Measurements from ENCODE around the gene RETREG3.
"Not testable (repeated sequence)": the region's sequence is repeated elsewhere in the genome, so short reads cannot be mapped to it uniquely, and the experiment has no call there.

Gene RETREG3

DNA sequence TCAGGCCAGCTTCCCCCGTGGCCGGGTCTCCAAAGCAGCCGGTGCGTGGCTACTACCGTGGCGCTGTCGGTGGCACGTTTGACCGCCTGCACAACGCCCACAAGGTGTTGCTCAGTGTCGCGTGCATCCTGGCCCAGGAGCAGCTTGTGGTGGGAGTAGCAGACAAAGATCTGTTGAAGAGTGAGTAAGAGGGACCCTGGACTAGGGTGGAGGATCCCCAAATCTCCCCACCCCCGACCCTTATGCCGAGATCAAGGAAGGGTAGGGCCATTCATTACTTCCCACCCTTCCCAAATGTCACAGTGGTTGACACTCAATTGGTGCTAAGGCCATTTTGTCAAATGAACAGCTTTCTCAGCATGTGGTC lies 46.0 kb downstream of the RETREG3 start:
- 90 to 94% methylated on average over 14 of the region's 14 CpGs for WGBS, 2 experiments
- Histone ChIP-seq H3K27ac (ENCODE audit: insufficient read depth, low read depth, low read length, poor library complexity, severe bottlenecking) (no peak overlapping the region), H3K4me3 (ENCODE audit: insufficient read depth, low read depth, low read length) (peak overlapping the region; percentile 91), H3K4me1 (ENCODE audit: control insufficient read depth, insufficient read depth, low read length) (peaks cover 18% of the 10 kb centered on the region), H3K27me3 (ENCODE audit: control insufficient read depth, insufficient read depth, low read length, poor library complexity, severe bottlenecking) (no peaks in the 10 kb centered on the region), H3K9me3 (ENCODE audit: control insufficient read depth, low read length) (no peaks in the 10 kb centered on the region), H3K36me3 (ENCODE audit: control insufficient read depth, insufficient read depth, low read length) (peaks cover 4% of the 10 kb centered on the region)

DNA sequence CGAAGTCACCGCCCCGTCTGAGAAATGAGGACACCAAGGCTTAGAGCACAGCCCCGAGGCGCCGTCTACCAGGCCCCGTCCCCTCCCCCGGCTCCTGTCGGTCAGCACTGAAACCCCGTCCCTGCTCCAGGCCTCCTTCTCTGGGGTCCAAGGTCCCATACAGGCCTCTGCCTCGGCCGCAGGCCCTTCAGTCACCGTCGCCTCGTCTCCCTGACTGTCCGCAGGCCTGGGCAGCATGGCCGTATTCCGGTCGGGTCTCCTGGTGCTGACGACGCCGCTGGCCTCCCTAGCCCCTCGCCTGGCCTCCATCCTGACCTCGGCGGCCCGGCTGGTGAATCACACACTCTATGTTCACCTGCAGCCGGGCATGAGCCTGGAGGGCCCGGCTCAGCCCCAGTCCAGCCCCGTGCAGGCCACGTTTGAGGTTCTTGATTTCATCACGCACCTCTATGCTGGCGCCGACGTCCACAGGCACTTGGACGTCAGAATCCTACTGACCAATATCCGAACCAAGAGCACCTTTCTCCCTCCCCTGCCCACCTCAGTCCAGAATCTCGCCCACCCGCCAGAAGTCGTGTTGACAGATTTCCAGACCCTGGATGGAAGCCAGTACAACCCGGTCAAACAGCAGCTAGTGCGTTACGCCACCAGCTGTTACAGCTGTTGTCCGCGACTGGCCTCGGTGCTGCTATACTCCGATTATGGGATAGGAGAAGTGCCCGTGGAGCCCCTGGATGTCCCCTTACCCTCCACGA lies 46.6 kb downstream of the RETREG3 start:
- peak overlapping the region; percentile 28 for H3K27ac ChIP-seq (ENCODE audit: insufficient read depth, low read depth, low read length, poor library complexity, severe bottlenecking)
- H3K36me3 ChIP-seq (ENCODE audit: control insufficient read depth, insufficient read depth, low read length), result peaks cover 4% of the 10 kb centered on the region
- no peaks in the 10 kb centered on the region for H3K27me3 ChIP-seq (ENCODE audit: control insufficient read depth, insufficient read depth, low read length, poor library complexity, severe bottlenecking)
- no peaks in the 10 kb centered on the region for H3K9me3 ChIP-seq (ENCODE audit: control insufficient read depth, low read length)
- 26 to 27% methylated on average over 48 of the region's 48 CpGs for WGBS, 2 experiments
- H3K4me3 ChIP-seq (ENCODE audit: insufficient read depth, low read depth, low read length), result peak overlapping the region; percentile 91
- peaks cover 18% of the 10 kb centered on the region for H3K4me1 ChIP-seq (ENCODE audit: control insufficient read depth, insufficient read depth, low read length)

DNA sequence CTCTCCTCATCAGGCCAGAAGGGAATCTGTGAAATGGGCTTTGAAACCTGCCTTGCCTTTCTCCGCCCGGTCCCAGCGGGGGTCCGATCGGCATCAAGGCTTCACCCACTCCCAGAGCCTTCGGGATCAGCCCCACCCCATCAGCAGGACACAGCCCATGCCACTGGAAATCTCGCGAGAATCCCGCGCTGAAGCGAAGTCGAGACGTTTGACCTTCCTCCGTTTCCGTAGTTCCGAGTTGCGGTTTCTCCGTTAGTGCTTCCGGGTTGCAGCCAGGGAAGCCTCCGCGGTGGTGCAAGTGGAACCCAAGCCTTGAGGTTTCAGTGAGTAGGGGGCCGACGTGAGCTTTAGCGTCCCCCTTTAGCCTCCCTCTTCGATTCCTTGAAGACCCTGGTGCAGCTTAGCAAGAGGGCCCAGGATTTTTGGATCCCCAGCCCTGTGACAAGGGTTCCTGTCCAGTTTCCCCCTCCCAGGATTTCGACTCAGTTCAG lies 47.2 kb downstream of the RETREG3 start, which contains the start of gene COASY:
COASY (plus strand) TSS at position 252 of the 491 bp plus-strand sequence. CDS start 475 bp downstream, outside the sequence.
- no peaks in the 10 kb centered on the region for H3K27me3 ChIP-seq (ENCODE audit: control insufficient read depth, insufficient read depth, low read length, poor library complexity, severe bottlenecking)
- peak within 1 kb of the TSS; percentile 91 for H3K4me3 ChIP-seq (ENCODE audit: insufficient read depth, low read depth, low read length)
- H3K9me3 ChIP-seq (ENCODE audit: control insufficient read depth, low read length), result no peaks in the 10 kb centered on the region
- peaks cover 4% of the 10 kb centered on the region for H3K36me3 ChIP-seq (ENCODE audit: control insufficient read depth, insufficient read depth, low read length)
- WGBS, 2 experiments, result 1% methylated on average over 26 of the region's 26 CpGs
- peaks cover 18% of the 10 kb centered on the region for H3K4me1 ChIP-seq (ENCODE audit: control insufficient read depth, insufficient read depth, low read length)
- peak within 1 kb of the TSS; percentile 28 for H3K27ac ChIP-seq (ENCODE audit: insufficient read depth, low read depth, low read length, poor library complexity, severe bottlenecking)

DNA sequence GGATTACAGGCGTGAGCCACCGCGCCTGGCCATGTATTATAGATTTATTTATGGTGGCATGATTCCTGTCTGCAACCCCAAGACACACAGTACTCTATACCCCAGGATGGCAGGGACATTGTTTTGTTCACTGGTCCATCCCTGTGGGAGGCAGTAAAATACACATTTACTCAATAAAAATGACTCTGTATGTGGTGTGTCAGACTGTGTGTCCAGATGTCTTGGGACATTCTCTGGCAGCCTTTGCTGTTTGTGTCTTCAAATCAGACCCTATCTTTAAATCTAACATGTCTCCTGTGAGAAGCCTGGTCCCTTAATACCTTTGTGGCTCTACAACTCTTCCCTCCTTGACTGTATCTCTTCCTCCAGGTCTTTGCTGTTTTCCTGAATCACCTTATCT lies 48.9 kb downstream of the RETREG3 start:
- no peaks in the 10 kb centered on the region for H3K36me3 ChIP-seq (ENCODE audit: control insufficient read depth, insufficient read depth, low read length)
- peaks cover 9% of the 10 kb centered on the region for H3K4me1 ChIP-seq (ENCODE audit: control insufficient read depth, insufficient read depth, low read length)
- H3K9me3 ChIP-seq (ENCODE audit: control insufficient read depth, low read length), result no peaks in the 10 kb centered on the region
- H3K27ac ChIP-seq (ENCODE audit: insufficient read depth, low read depth, low read length, poor library complexity, severe bottlenecking), result no peak overlapping the region
- no peak overlapping the region for H3K4me3 ChIP-seq (ENCODE audit: insufficient read depth, low read depth, low read length)
- H3K27me3 ChIP-seq (ENCODE audit: control insufficient read depth, insufficient read depth, low read length, poor library complexity, severe bottlenecking), result no peaks in the 10 kb centered on the region
- WGBS, 2 experiments, result 83 to 97% methylated on average over 3 of the region's 3 CpGs

DNA sequence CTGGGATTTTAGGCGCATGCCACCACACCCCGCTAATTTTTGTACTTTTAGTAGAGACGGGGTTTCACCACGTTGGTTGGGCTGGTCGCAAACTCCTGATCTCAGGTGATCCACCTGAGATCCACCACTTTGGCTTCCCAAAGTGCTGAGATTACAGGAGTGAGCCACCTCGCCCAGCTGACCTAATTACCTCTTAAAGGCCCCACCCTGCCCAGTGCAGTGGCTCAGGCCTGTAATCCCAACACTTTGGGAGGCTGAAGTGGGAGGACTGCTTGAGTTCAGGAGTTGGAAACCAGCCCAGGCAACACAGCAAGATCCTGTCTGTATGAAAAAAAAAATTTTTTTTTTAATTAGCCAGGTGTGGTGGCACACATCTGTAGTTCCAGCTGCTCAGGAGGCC lies 50.1 kb downstream of the RETREG3 start:
- H3K27ac ChIP-seq (ENCODE audit: insufficient read depth, low read depth, low read length, poor library complexity, severe bottlenecking), result no peak overlapping the region
- H3K9me3 ChIP-seq (ENCODE audit: control insufficient read depth, low read length), result no peaks in the 10 kb centered on the region
- peaks cover 9% of the 10 kb centered on the region for H3K4me1 ChIP-seq (ENCODE audit: control insufficient read depth, insufficient read depth, low read length)
- no peak overlapping the region for H3K4me3 ChIP-seq (ENCODE audit: insufficient read depth, low read depth, low read length)
- H3K27me3 ChIP-seq (ENCODE audit: control insufficient read depth, insufficient read depth, low read length, poor library complexity, severe bottlenecking), result no peaks in the 10 kb centered on the region
- no peaks in the 10 kb centered on the region for H3K36me3 ChIP-seq (ENCODE audit: control insufficient read depth, insufficient read depth, low read length)
- WGBS, 2 experiments, result 89 to 93% methylated on average over 6 of the region's 6 CpGs

DNA sequence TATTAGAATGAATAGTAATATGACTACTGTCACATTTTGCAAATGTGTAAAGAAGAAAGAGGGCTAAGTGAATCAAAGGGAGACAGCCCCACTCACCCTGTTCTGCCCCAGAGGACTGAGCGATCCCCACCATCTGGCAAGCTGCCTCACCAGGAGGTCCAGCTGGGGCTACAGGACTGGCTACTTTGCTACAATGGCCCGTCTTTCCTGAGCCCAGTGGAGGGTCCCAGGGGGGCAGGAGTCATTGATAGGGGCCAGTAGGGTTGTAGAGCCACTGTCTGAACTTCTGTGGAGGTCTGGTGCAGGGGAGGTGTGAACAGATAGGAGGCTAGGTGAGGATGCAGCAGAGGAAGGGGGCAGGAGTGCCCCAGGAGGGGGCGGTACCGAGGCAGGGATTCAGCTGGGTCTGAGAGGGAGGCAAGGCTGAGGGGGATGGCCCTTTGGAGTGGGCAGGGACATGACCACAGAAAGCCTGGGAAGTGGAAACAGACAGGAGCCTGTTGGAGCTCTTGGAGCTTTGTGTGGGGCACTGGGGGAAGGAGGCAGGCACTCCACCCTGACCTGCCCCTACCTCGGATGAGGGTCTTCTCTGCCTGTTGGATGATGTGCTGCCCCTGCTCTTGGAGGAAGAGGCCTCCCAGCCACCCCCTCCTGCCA lies 53.1 kb downstream of the RETREG3 start:
- not testable (repeated sequence) for H3K9me3 ChIP-seq (ENCODE audit: control insufficient read depth, low read length); H3K27me3 ChIP-seq (ENCODE audit: control insufficient read depth, insufficient read depth, low read length, poor library complexity, severe bottlenecking); H3K4me3 ChIP-seq (ENCODE audit: insufficient read depth, low read depth, low read length); H3K36me3 ChIP-seq (ENCODE audit: control insufficient read depth, insufficient read depth, low read length); H3K4me1 ChIP-seq (ENCODE audit: control insufficient read depth, insufficient read depth, low read length); H3K27ac ChIP-seq (ENCODE audit: insufficient read depth, low read depth, low read length, poor library complexity, severe bottlenecking)
- 39 to 44% methylated on average over 5 of the region's 5 CpGs for WGBS, 2 experiments

DNA sequence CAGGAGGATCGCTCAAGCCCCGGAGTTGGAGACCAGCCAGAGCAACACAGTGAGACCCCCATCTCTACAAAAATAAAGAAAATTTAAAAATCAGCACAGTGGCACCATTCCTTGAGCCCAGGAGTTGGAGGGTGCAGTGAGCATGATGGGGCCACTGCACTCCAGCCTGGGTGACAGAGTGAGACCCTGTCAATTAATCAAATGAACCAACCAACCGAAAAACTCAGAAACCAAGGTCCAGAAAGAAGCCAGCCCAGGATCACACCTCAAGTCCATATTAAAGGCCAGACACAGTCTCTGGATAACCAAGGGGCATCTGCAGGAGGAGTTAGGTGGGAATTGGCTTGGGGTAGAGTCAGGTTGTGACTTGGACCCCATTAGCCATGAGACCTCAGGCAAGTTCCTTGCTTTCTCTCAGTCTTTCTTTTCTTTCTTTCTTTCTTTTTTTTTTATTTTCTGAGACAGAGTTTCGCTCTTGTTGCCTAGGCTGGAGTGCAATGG lies 54.0 kb downstream of the RETREG3 start:
- Histone ChIP-seq H3K4me3 (ENCODE audit: insufficient read depth, low read depth, low read length) (peak overlapping the region; percentile 59), H3K27me3 (ENCODE audit: control insufficient read depth, insufficient read depth, low read length, poor library complexity, severe bottlenecking) (no peaks in the 10 kb centered on the region), H3K9me3 (ENCODE audit: control insufficient read depth, low read length) (no peaks in the 10 kb centered on the region), H3K36me3 (ENCODE audit: control insufficient read depth, insufficient read depth, low read length) (no peaks in the 10 kb centered on the region), H3K27ac (ENCODE audit: insufficient read depth, low read depth, low read length, poor library complexity, severe bottlenecking) (peak overlapping the region; percentile 72), H3K4me1 (ENCODE audit: control insufficient read depth, insufficient read depth, low read length) (peaks cover 5% of the 10 kb centered on the region)
- 34 to 39% methylated on average over 4 of the region's 4 CpGs for WGBS, 2 experiments

DNA sequence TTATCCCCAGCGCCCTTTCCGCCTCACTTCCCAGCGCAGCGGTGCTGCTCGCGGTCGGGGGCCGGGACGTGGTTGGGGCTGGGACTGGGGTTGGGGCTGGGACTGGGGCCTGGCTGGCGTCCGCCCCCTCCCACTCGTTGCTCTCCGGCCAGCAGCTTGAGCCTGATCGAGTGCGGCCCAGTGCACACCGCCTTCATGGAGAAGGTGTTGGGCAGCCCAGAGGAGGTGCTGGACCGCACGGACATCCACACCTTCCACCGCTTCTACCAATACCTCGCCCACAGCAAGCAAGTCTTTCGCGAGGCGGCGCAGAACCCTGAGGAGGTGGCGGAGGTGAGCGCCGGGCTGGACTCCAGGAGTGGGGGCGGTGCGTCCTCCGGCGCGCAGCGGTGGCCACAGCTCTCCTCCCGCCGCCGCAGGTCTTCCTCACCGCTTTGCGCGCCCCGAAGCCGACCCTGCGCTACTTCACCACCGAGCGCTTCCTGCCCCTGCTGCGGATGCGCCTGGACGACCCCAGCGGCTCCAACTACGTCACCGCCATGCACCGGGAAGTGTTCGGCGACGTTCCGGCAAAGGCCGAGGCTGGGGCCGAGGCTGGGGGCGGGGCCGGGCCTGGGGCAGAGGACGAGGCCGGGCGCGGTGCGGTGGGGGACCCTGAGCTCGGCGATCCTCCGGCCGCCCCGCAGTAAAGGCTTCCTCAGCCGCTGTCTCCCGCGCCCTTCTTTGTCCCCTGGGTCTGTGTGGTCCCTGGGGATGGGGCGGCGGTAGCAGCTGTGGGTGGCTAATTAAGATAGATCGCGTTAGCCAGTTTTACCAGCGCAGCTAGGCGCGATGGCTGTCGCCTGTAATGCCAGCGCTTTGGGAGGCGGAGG lies 54.7 kb downstream of the RETREG3 start:
- WGBS, 2 experiments, result 1 to 2% methylated on average over 82 of the region's 82 CpGs
- Histone ChIP-seq H3K27me3 (ENCODE audit: control insufficient read depth, insufficient read depth, low read length, poor library complexity, severe bottlenecking) (no peaks in the 10 kb centered on the region), H3K4me1 (ENCODE audit: control insufficient read depth, insufficient read depth, low read length) (peaks cover 5% of the 10 kb centered on the region), H3K9me3 (ENCODE audit: control insufficient read depth, low read length) (no peaks in the 10 kb centered on the region), H3K4me3 (ENCODE audit: insufficient read depth, low read depth, low read length) (peak overlapping the region; percentile 59), H3K36me3 (ENCODE audit: control insufficient read depth, insufficient read depth, low read length) (no peaks in the 10 kb centered on the region), H3K27ac (ENCODE audit: insufficient read depth, low read depth, low read length, poor library complexity, severe bottlenecking) (peak overlapping the region; percentile 72)

DNA sequence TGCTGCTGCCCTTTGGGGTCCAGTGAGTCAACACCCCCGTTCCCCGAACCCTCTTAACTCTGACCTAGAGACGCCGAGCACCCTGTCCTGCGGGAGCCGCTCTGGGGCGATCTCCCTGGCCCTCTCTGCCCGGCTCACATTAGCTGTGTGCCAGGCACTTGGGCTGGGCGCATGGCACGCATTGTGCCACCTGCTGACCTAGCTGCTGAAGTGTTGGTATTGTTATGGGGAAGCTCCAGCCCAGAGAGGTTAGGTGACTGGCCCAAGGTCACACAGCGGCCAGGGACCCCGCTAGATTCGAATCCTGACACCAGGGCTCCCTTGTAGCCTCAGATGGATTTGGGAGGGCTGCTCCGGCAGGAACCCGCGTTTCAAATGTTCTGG lies 55.3 kb downstream of the RETREG3 start:
- peak overlapping the region; percentile 59 for H3K4me3 ChIP-seq (ENCODE audit: insufficient read depth, low read depth, low read length)
- H3K27ac ChIP-seq (ENCODE audit: insufficient read depth, low read depth, low read length, poor library complexity, severe bottlenecking), result no peak overlapping the region
- 72% methylated on average over 16 of the region's 16 CpGs for WGBS, 2 experiments
- no peaks in the 10 kb centered on the region for H3K9me3 ChIP-seq (ENCODE audit: control insufficient read depth, low read length)
- H3K4me1 ChIP-seq (ENCODE audit: control insufficient read depth, insufficient read depth, low read length), result peaks cover 8% of the 10 kb centered on the region
- no peaks in the 10 kb centered on the region for H3K27me3 ChIP-seq (ENCODE audit: control insufficient read depth, insufficient read depth, low read length, poor library complexity, severe bottlenecking)
- no peaks in the 10 kb centered on the region for H3K36me3 ChIP-seq (ENCODE audit: control insufficient read depth, insufficient read depth, low read length)

Measured in ectodermal cell (in vitro differentiated cells).